Muscle layer of duodenum (tissue), 2 donors: Measurements from ENCODE around the gene NCKAP1.
"Not testable (repeated sequence)": the region's sequence is repeated elsewhere in the genome, so short reads cannot be mapped to it uniquely, and the experiment has no call there.

Experiments used
- H3K27ac ChIP-seq: one replicate; pipeline ENCODE4 v1.7.0; 2013; ENCODE audit warnings: mild to moderate bottlenecking, low read length
- H3K27me3 ChIP-seq: one replicate; pipeline ENCODE4 v1.7.0; 2013; ENCODE audit warnings: low read depth, mild to moderate bottlenecking, control low read depth, low read length
- H3K36me3 ChIP-seq, 2 donors: one replicate each; pipeline ENCODE4 v1.7.0; 2013; ENCODE audit warnings: low read length in 2 of 2, control low read depth in 1 of 2, mild to moderate bottlenecking in 1 of 2; ENCODE audit not compliant: insufficient read depth in 2 of 2, control insufficient read depth in 1 of 2
- H3K4me1 ChIP-seq, 2 donors: one replicate each; pipeline ENCODE4 v1.7.0; 2013; ENCODE audit warnings: low read length in 2 of 2, mild to moderate bottlenecking in 2 of 2, control low read depth in 1 of 2, moderate library complexity in 1 of 2; ENCODE audit not compliant: insufficient read depth in 2 of 2, control insufficient read depth in 1 of 2
- H3K4me3 ChIP-seq, 2 donors: one replicate each; pipeline ENCODE4 v1.7.0; 2013; ENCODE audit warnings: low read length in 2 of 2, low read depth in 1 of 2, mild to moderate bottlenecking in 1 of 2
- H3K9me3 ChIP-seq, 2 donors: one replicate each; pipeline ENCODE4 v1.7.0; 2013; ENCODE audit warnings: low read length in 2 of 2, control low read depth in 1 of 2, mild to moderate bottlenecking in 1 of 2; ENCODE audit not compliant: control insufficient read depth in 1 of 2
- donor health status: healthy.

NCKAP1 gene

DNA sequence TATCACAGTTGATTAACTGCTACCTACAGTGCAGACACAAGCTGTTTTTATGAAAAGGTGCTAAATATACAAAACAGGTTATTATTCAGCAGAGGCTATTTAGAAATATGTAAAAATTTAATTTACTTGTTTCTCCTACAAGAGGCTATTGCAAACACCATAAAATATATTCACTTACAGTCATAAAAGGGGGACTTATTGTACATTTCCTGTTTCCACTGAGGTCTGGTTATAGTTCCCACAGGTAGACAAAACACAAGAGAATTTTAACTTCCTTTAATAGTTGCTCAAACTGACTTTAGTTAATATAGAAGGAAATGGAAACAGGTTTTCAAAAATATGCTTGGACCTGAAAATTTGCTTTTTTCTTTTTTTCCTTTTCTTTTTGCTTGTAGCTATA lies 131.8 kb downstream of the NCKAP1 start:
- no peak overlapping the region for H3K27ac ChIP-seq
- no peaks in the 10 kb centered on the region for H3K27me3 ChIP-seq
- no peaks in the 10 kb centered on the region for H3K4me1 ChIP-seq
- H3K9me3 ChIP-seq: no peaks in the 10 kb centered on the region
- peaks cover 0 to 12% of the 10 kb centered on the region in 2 donors for H3K36me3 ChIP-seq
- no peak overlapping the region for H3K4me3 ChIP-seq

GRCh38 chr2:182904844-182905243 lies 133.4 kb downstream of the NCKAP1 start:
- Histone ChIP-seq H3K27me3 (no peaks in the 10 kb centered on the region), H3K27ac (no peak overlapping the region), H3K4me3 (no peak overlapping the region), H3K9me3 (no peaks in the 10 kb centered on the region), H3K36me3 (peaks cover 0 to 4% of the 10 kb centered on the region in 2 donors), H3K4me1 (no peaks in the 10 kb centered on the region)

DNA sequence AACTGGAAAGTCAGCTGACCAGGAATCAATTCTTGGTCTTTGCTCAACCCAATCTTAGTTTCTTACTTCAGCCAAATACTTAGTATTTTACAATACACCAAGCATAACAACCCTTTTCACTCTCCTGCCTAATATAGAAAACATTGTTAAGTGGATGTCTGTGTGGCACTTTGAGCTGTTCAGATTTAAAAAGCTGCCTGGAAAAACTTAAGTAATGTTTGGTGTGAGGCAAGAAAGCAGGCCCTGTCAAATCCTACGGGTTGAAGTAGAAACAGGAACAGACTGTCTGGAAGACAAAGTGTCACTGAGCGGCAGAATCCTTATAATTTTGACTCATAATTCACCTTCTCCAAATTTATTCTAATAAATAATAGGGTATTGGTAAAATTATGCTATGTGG lies 134.7 kb downstream of the NCKAP1 start:
- Histone ChIP-seq H3K36me3 (no peaks in the 10 kb centered on the region), H3K27ac (no peak overlapping the region), H3K4me1 (no peaks in the 10 kb centered on the region), H3K9me3 (no peaks in the 10 kb centered on the region), H3K4me3 (no peak overlapping the region), H3K27me3 (no peaks in the 10 kb centered on the region)

- H3K9me3 ChIP-seq: no peaks in the 10 kb centered on the region
- H3K27ac ChIP-seq: no peak overlapping the region
- H3K36me3 ChIP-seq: no peaks in the 10 kb centered on the region
Observed at GRCh38 chr2:182901748-182902147, 136.5 kb downstream of the NCKAP1 start.

DNA sequence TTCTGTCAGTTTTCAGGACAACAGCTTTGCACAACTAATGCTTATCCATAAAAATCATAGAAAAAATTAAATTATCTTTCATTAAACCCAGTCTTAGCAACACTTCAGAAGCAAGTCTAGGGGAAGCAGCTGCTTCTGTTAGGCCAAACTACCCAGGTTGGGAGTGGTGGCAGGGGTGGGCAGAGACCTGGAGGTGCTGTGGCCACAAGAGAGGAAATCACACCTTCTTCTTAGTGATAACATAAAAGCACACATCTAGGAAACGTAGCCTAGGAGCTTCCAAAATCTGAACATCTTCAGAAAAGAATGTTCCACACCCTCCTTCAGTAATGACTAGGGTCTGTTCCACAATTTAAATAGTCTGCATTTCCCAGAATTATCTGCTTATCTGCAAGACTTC lies 139.5 kb downstream of the NCKAP1 start:
- Histone ChIP-seq H3K4me1 (no peaks in the 10 kb centered on the region), H3K27ac (no peak overlapping the region), H3K36me3 (peaks cover 0 to under 1% of the 10 kb centered on the region in 2 donors), H3K27me3 (no peaks in the 10 kb centered on the region), H3K9me3 (no peaks in the 10 kb centered on the region), H3K4me3 (no peak overlapping the region)

More at GRCh38 chr2:182901748-182902147, 136.5 kb downstream of the NCKAP1 start:
- Histone ChIP-seq H3K4me3 (no peak overlapping the region), H3K27me3 (no peaks in the 10 kb centered on the region), H3K4me1 (no peaks in the 10 kb centered on the region)

GRCh38 chr2:182897137-182897536 lies 141.1 kb downstream of the NCKAP1 start:
- Histone ChIP-seq H3K4me3 (no peak overlapping the region), H3K36me3 (peaks cover 0 to 4% of the 10 kb centered on the region in 2 donors), H3K27ac (no peak overlapping the region), H3K27me3 (no peaks in the 10 kb centered on the region), H3K9me3 (no peaks in the 10 kb centered on the region), H3K4me1 (no peaks in the 10 kb centered on the region)

DNA sequence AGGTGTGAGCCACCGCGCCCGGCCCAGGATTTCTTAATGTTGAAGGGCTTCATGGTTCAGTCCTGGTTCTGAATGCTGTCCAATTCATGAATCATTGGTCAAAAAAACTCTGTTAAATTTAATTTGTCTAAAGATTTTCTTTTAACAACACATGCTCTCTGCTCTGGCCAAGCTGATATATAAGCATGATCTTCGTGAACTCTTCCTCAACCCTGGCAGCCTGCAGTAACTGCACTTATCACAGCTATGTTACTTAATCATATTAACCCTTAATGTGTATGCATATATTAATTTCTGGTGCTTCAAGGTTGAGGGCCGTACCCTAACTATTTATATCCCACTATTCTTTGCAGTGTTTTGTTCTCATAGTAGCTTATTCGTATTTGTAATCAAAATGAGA lies 142.5 kb downstream of the NCKAP1 start:
- no peaks in the 10 kb centered on the region for H3K27me3 ChIP-seq
- peaks cover 0 to 4% of the 10 kb centered on the region in 2 donors for H3K36me3 ChIP-seq
- no peak overlapping the region for H3K27ac ChIP-seq

DNA sequence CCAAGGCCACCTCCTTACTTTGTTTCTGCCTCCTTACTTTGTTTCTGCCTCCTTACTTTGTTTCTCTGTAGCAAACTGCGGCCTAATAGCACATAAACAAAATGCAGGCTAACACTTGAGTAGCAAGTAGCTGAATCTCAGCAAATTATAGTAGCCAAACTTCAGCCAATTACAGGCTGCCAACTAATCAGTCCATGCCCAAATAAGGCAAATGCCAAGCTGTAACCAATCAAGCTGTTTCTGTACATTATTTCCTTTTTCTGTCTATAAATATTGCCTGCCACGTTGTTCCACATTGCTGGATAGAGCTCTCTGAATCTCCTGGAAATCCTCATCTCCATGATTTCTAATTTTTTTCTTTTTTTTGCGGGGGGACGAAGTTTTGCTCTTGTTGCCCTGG lies 143.1 kb downstream of the NCKAP1 start:
- H3K27me3 ChIP-seq: no peaks in the 10 kb centered on the region
- no peaks in the 10 kb centered on the region for H3K4me1 ChIP-seq
- H3K36me3 ChIP-seq: peaks cover 0 to 4% of the 10 kb centered on the region in 2 donors
- H3K9me3 ChIP-seq: no peaks in the 10 kb centered on the region
- no peak overlapping the region for H3K27ac ChIP-seq
- no peak overlapping the region for H3K4me3 ChIP-seq

More for the DNA sequence above, 142.5 kb downstream of the NCKAP1 start:
- H3K9me3 ChIP-seq: no peaks in the 10 kb centered on the region
- H3K4me3 ChIP-seq: no peak overlapping the region
- no peaks in the 10 kb centered on the region for H3K4me1 ChIP-seq

DNA sequence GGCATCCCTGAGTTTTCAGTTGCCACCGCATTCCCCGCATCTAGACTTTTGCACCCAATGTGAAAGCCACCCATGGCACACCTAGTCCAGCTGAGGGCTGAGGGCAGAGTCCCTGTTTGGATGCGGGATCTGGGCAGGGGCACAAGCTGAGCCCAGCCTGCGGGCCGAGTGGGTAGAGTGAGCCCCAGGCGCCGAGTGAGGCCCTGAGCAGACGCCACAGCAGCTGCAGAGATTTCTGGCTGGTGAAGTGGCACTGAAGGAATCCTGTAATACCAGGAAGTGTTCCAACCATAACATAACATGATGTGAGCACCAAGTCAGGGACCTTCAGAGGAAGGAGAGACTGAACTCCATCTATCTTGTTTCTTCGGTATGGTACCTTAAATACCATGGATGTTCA lies 144.1 kb downstream of the NCKAP1 start:
- Histone ChIP-seq H3K9me3 (no peaks in the 10 kb centered on the region), H3K27ac (no peak overlapping the region), H3K36me3 (peaks cover 0 to 4% of the 10 kb centered on the region in 2 donors), H3K27me3 (no peaks in the 10 kb centered on the region), H3K4me3 (no peak overlapping the region), H3K4me1 (no peaks in the 10 kb centered on the region)

DNA sequence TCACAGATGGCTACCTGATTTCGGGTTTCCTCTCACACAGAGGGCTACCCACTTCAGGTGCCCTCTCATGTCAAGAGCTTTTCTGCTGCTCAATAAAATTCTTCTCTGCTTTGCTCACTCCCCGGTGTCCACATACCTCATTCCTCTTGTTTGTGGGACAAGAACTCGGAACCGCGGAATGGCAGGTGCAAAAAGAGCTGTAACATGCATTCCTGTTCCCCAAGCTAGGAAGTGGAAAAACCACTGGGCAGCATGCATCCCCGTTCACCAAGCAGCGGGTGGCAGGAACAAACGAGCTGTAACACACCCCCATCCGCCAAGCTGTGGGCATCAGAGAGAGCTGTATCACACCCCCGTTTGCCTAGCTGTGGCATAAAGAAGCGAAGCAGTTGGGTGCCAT lies 144.6 kb downstream of the NCKAP1 start:
- H3K27ac ChIP-seq: no peak overlapping the region
- H3K9me3 ChIP-seq: no peaks in the 10 kb centered on the region
- H3K27me3 ChIP-seq: no peaks in the 10 kb centered on the region
- H3K4me1 ChIP-seq: no peaks in the 10 kb centered on the region
- peaks cover 0 to 4% of the 10 kb centered on the region in 2 donors for H3K36me3 ChIP-seq
- no peak overlapping the region for H3K4me3 ChIP-seq

DNA sequence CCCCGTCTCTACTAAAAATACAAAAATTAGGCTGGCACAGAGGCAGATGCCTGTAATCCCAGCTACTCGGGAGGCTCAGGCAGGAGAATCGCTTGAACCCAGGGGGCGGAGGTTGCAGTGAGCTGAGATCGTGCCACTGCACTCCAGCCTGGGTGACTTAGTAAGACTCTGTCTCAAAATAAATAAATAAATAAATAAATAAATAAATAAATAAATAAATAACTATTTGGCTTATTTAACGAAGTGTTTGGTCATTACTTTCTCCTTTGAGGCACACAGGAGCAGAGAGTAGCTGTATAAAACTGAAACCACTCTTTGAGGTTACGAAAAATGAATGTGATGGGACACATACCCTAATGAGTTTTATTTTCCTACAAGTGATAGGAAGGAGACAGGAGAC lies 145.2 kb downstream of the NCKAP1 start:
- not testable (repeated sequence) for H3K9me3 ChIP-seq, H3K4me3 ChIP-seq, H3K27me3 ChIP-seq, H3K36me3 ChIP-seq, H3K27ac ChIP-seq, H3K4me1 ChIP-seq

DNA sequence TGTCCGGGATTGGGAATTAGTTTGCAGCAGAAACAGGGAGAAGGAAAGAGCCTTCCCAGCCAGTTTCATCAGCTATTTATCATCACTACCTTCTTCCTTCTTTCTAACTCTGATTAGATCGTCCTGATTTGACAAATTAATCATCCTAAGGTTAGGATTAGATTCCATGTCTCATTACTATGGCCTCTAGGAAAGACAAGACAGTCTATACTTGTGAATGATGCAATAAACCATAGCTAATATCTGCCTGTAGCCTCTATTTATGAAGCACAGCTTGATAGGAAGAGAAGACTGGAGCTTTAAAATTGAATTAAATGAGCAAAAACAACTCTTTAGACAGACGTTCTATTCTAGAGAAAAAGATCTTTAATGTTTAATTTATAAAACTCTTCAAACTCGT lies 146.6 kb downstream of the NCKAP1 start:
- no peaks in the 10 kb centered on the region for H3K9me3 ChIP-seq
- no peaks in the 10 kb centered on the region for H3K4me1 ChIP-seq
- peaks cover 0 to 4% of the 10 kb centered on the region in 2 donors for H3K36me3 ChIP-seq
- H3K27ac ChIP-seq: no peak overlapping the region
- H3K4me3 ChIP-seq: no peak overlapping the region
- no peaks in the 10 kb centered on the region for H3K27me3 ChIP-seq
